SH-SY5Y (cell line): ENCODE measurements around the gene DENND6B.

Experiments used
- GATA2 ChIP-seq: IDR thresholded peaks from 2 replicates; pipeline ENCODE4 v1.6.1; 2011; ENCODE audit warnings: mild to moderate bottlenecking, low read depth, low read length
- GATA3 ChIP-seq: IDR thresholded peaks from 2 replicates; pipeline ENCODE4 v1.6.1; 2011; ENCODE audit warnings: low read depth, mild to moderate bottlenecking, low read length, moderate library complexity

DNA sequence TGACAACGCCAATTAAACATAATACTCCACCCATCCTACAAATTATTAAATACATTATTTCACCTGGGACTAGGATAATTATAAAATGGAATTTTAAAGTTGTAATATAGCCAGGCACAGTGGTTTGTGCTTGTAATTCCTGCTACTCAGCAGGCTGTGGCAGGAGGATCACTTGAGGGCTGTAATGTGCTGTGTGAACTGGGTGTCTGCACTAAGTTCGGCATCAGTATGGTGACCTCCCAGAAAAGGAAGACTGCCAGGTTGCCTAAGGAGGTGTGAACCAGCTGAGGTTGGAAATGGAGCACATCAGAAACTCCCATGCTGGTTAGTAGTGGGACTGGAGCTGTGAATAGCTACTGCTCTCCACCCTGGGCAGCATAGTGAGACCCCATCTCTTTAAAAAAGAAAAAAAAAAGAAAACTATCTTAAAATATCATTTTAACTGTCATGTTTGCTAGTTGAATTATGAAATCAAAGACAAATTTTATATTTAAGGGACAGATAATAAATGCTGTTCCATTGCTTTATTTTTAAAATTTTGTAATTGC lies 44.4 kb upstream of the DENND6B start:
- no peak for TF ChIP-seq GATA2
- TF ChIP-seq GATA3 = no peak
